GM23338 (cell line): ENCODE data around the gene CELF2. TPM values are rescaled to one million over a fixed set of nuclear protein-coding genes. Genes with fewer than 3 reads are reported as not detected.

Experiments used
- ATAC-seq: fragments of 200-7000 bp; cut with Tn5 transposase; 3 replicates; pipeline ENCODE4 v1.9.1; 2020
- DNase-seq: peaks from one replicate; pipeline ENCODE4 v3.0.0-alpha.2; 2015; ENCODE audit warnings: low spot score
- H2AFZ ChIP-seq: fragments of 200-600 bp; sonication (generic); 2 replicates; pipeline ENCODE4 v1.8.0; 2016; ENCODE audit warnings: antibody characterized with exemption, mild to moderate bottlenecking, moderate library complexity
- H3F3A ChIP-seq: fragments of 200-600 bp; sonication (generic); replicated peaks from 2 replicates; pipeline ENCODE4 v1.8.0; 2017; ENCODE audit warnings: antibody characterized with exemption, mixed run types, low read depth
- H3K27ac ChIP-seq: fragments of 200-600 bp; sonication (generic); 2 replicates; pipeline ENCODE4 v1.6.1; 2016; ENCODE audit warnings: low read depth
- H3K27me3 ChIP-seq: fragments of 200-600 bp; sonication (generic); 2 replicates; pipeline ENCODE4 v1.8.0; 2016; ENCODE audit warnings: mild to moderate bottlenecking, mixed run types, moderate library complexity; ENCODE audit not compliant: insufficient read depth
- H3K36me3 ChIP-seq: fragments of 200-600 bp; sonication (generic); 2 replicates; pipeline ENCODE4 v1.8.0; 2016; ENCODE audit warnings: mild to moderate bottlenecking; ENCODE audit not compliant: insufficient read depth
- H3K4me1 ChIP-seq: fragments of 200-600 bp; sonication (generic); 2 replicates; pipeline ENCODE4 v1.8.0; 2016; ENCODE audit warnings: mild to moderate bottlenecking, moderate library complexity; ENCODE audit not compliant: insufficient read depth
- H3K4me2 ChIP-seq: fragments of 200-600 bp; sonication (generic); 2 replicates; pipeline ENCODE4 v1.7.1; 2017; ENCODE audit warnings: mixed run types
- H3K4me3 ChIP-seq: fragments of 200-600 bp; sonication (generic); 2 replicates; pipeline ENCODE4 v1.6.1; 2016; ENCODE audit warnings: mixed run types
- H3K79me2 ChIP-seq: fragments of 200-600 bp; sonication (generic); replicated peaks from 2 replicates; pipeline ENCODE4 v1.8.0; 2017; ENCODE audit warnings: mild to moderate bottlenecking; ENCODE audit not compliant: insufficient read depth
- H3K9me2 ChIP-seq: fragments of 200-600 bp; sonication (generic); 2 replicates; pipeline ENCODE4 v1.8.0; 2017; ENCODE audit not compliant: insufficient read depth
- H4K20me1 ChIP-seq: fragments of 200-600 bp; sonication (generic); replicated peaks from 2 replicates; pipeline ENCODE4 v1.8.0; 2017; ENCODE audit warnings: mild to moderate bottlenecking; ENCODE audit not compliant: insufficient read depth
- H3K27ac Mint-ChIP-seq: 2 replicates; pipeline ENCODE4 v1.8.0; 2020; ENCODE audit warnings: inconsistent platforms, mild to moderate bottlenecking, moderate library complexity, mixed read lengths
- H3K27me3 Mint-ChIP-seq: 3 replicates; pipeline ENCODE4 v1.8.0; 2022; ENCODE audit warnings: low read depth, mild to moderate bottlenecking, moderate library complexity, mixed read lengths, inconsistent platforms; ENCODE audit not compliant: insufficient read depth, poor library complexity
- H3K36me3 Mint-ChIP-seq: 3 replicates; pipeline ENCODE4 v1.8.0; 2021; ENCODE audit warnings: low read depth, mild to moderate bottlenecking, inconsistent platforms, moderate library complexity, mixed read lengths
- H3K4me1 Mint-ChIP-seq: 3 replicates; pipeline ENCODE4 v1.8.0; 2020; ENCODE audit warnings: mild to moderate bottlenecking, inconsistent platforms, mixed read lengths
- H3K4me3 Mint-ChIP-seq: 3 replicates; pipeline ENCODE4 v1.8.0; 2021; ENCODE audit warnings: moderate library complexity, mild to moderate bottlenecking, inconsistent platforms, mixed read lengths
- H3K9me3 Mint-ChIP-seq: 3 replicates; pipeline ENCODE4 v1.8.0; 2020; ENCODE audit warnings: moderate library complexity, mild to moderate bottlenecking, inconsistent platforms, mixed read lengths
- CREB1 ChIP-seq: fragments of 250-450 bp; sonication (Bioruptor Pico); IDR thresholded peaks from 2 replicates; pipeline ENCODE4 v1.5.0; 2020; ENCODE audit warnings: low read depth, mild to moderate bottlenecking, moderate library complexity
- EZH2phosphoT487 ChIP-seq: fragments of 200-600 bp; sonication (generic); IDR thresholded peaks from one replicate; pipeline ENCODE4 v1.8.1; 2018; ENCODE audit warnings: antibody characterized with exemption; ENCODE audit not compliant: unreplicated experiment
- JUNB ChIP-seq: IDR thresholded peaks from one replicate; pipeline ENCODE4 v1.6.1; 2016; ENCODE audit warnings: antibody characterized with exemption; ENCODE audit not compliant: unreplicated experiment
- NANOG ChIP-seq: IDR thresholded peaks from 2 replicates; pipeline ENCODE4 v1.6.1; 2016; ENCODE audit warnings: antibody characterized with exemption, borderline replicate concordance
- POLR2AphosphoS5 ChIP-seq: IDR thresholded peaks from 2 replicates; pipeline ENCODE4 v1.6.1; 2016; ENCODE audit warnings: antibody characterized with exemption, low read depth
- STAT1 ChIP-seq: IDR thresholded peaks from one replicate; pipeline ENCODE4 v1.6.1; 2016; ENCODE audit warnings: antibody characterized with exemption; ENCODE audit not compliant: unreplicated experiment
- ZNF114 ChIP-seq: fragments of 250-450 bp; sonication (Bioruptor Pico); IDR thresholded peaks from 2 replicates; pipeline ENCODE4 v1.5.0; 2020; ENCODE audit warnings: mild to moderate bottlenecking, moderate library complexity
- ZNF331 ChIP-seq: fragments of 250-450 bp; sonication (Bioruptor Pico); IDR thresholded peaks from 2 replicates; pipeline ENCODE4 v1.5.0; 2020; ENCODE audit warnings: low read depth, mild to moderate bottlenecking, moderate library complexity
- polyA plus RNA-seq: library from polyadenylated mRNA; unstranded; fragments of >200 nt; fragmentation: Nextera tagmentation; extraction: Ambion mirVana; gene quantifications from 2 replicates; pipeline ENCODE4 v1.2.1, GENCODE V29; 2016
- total RNA-seq: library from RNA; depleted of rRNA; stranded (reverse); fragments of >200 nt; shearing (Covaris generic); gene quantifications from 2 replicates; pipeline ENCODE4 v1.2.3, GENCODE V29; 2014
- TF ChIP-seq, protein P1 (sequence below): IDR thresholded peaks from 2 replicates; pipeline ENCODE4 v1.6.1; 2016; ENCODE audit warnings: antibody characterized with exemption
- TF ChIP-seq, protein P2 (sequence below): fragments of 250-450 bp; sonication (Bioruptor Pico); IDR thresholded peaks from 2 replicates; pipeline ENCODE4 v1.5.0; 2020; ENCODE audit warnings: mild to moderate bottlenecking, moderate library complexity

The CELF2 gene
- total and polyA plus RNA-seq, 2 experiments from 2014 or later, result 18.1 to 22.5 TPM

DNA sequence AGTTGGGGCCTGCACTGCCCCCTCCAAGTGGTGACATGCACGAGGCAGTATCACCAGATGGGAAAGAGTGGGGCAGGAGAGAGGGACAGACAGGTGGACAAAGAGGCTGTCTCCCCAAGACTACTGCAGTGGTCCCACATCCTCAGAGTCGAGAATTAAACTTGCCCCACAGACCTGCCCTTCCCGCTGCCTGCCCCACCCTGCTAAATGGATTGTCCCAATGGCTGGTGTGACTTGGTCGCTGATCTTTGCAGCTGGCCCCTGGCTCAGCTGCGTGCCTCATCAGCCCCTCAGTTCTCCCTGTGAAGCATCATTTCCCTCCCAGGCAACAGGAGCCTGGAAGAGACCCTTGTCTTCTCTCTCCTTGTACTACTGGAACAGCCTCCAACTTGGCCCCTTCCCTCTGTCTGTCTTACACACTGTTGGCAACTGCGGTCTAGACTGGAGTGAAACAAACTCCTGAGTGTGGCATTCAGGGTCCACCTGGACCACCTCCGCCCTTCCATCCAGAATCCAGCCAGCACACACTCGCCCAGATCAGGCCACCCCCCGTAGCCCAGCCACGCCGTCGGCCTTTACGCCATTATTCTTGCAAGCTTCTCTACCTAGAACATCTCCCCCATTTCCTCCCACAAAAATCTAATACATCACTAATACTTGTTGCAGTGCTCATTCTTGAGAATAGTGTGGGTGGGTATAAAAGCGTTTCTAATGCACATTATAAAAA lies 275.1 kb downstream of the CELF2 start:
- H3K9me2 ChIP-seq, result no peaks in the 10 kb centered on the region
- peaks cover 1% of the 10 kb centered on the region for H3K27me3 Mint-ChIP-seq
- H3K36me3 Mint-ChIP-seq, result no peaks in the 10 kb centered on the region; the same call in 2 of the 3 replicates
- H3K27me3 ChIP-seq, result no peaks in the 10 kb centered on the region
- no peak overlapping the region for H3K4me2 ChIP-seq
- no peak for TF ChIP-seq STAT1
- TF ChIP-seq, protein P1, sequence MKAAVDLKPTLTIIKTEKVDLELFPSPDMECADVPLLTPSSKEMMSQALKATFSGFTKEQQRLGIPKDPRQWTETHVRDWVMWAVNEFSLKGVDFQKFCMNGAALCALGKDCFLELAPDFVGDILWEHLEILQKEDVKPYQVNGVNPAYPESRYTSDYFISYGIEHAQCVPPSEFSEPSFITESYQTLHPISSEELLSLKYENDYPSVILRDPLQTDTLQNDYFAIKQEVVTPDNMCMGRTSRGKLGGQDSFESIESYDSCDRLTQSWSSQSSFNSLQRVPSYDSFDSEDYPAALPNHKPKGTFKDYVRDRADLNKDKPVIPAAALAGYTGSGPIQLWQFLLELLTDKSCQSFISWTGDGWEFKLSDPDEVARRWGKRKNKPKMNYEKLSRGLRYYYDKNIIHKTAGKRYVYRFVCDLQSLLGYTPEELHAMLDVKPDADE, result no peak
- no peak for TF ChIP-seq ZNF331
- TF ChIP-seq EZH2phosphoT487, result no peak
- H3K4me1 ChIP-seq, result no peaks in the 10 kb centered on the region
- no peak overlapping the region for H3K27ac ChIP-seq
- no peaks in the 10 kb centered on the region for H3K9me3 Mint-ChIP-seq
- H3F3A ChIP-seq, result no peaks in the 10 kb centered on the region
- H3K4me3 ChIP-seq, result no peak overlapping the region
- no peak overlapping the region for H3K4me3 Mint-ChIP-seq
- no peaks in the 10 kb centered on the region for H3K79me2 ChIP-seq
- H3K36me3 ChIP-seq, result no peaks in the 10 kb centered on the region
- H3K4me1 Mint-ChIP-seq, result peaks cover 7% of the 10 kb centered on the region; the same call in 2 of the 3 replicates
- H2AFZ ChIP-seq, result no peak overlapping the region
- 0 out of 2 replicates have a peak, but pooled peaks cover 2% of the 10 kb centered on the region for H4K20me1 ChIP-seq
- H3K27ac Mint-ChIP-seq, result peak overlapping the region; percentile 39; the same call in 1 of the 2 replicates
- ATAC-seq (no peak), DNase-seq (no peak)

GRCh38 chr10:11293332-11293731 lies 275.7 kb downstream of the CELF2 start:
- DNase-seq, result no peak
- Mint-ChIP-seq H3K9me3 (no peaks in the 10 kb centered on the region), H3K27ac (no peak overlapping the region), H3K4me3 (no peak overlapping the region), H3K4me1 (peaks cover 7% of the 10 kb centered on the region; the same call in 2 of the 3 replicates), H3K27me3 (peaks cover 1% of the 10 kb centered on the region), H3K36me3 (no peaks in the 10 kb centered on the region; the same call in 2 of the 3 replicates)
- Histone ChIP-seq H3K27me3 (no peaks in the 10 kb centered on the region), H3K36me3 (no peaks in the 10 kb centered on the region), H3K9me2 (no peaks in the 10 kb centered on the region), H3K4me3 (no peak overlapping the region), H3K4me2 (no peak overlapping the region), H3K79me2 (no peaks in the 10 kb centered on the region), H3F3A (no peaks in the 10 kb centered on the region), H2AFZ (no peak overlapping the region), H3K4me1 (no peaks in the 10 kb centered on the region), H4K20me1 (peaks cover 2% of the 10 kb centered on the region; the same call in 1 of the 2 replicates), H3K27ac (no peak overlapping the region)
- ATAC-seq, result no peak
- TF ChIP-seq JUNB (no peak), NANOG (no peak), CREB1 (CRISPR knock-in tag) (no peak), POLR2AphosphoS5 (no peak), ZNF114 (CRISPR knock-in tag) (no peak)
- TF ChIP-seq, protein P1, result no peak
- TF ChIP-seq, protein P2, sequence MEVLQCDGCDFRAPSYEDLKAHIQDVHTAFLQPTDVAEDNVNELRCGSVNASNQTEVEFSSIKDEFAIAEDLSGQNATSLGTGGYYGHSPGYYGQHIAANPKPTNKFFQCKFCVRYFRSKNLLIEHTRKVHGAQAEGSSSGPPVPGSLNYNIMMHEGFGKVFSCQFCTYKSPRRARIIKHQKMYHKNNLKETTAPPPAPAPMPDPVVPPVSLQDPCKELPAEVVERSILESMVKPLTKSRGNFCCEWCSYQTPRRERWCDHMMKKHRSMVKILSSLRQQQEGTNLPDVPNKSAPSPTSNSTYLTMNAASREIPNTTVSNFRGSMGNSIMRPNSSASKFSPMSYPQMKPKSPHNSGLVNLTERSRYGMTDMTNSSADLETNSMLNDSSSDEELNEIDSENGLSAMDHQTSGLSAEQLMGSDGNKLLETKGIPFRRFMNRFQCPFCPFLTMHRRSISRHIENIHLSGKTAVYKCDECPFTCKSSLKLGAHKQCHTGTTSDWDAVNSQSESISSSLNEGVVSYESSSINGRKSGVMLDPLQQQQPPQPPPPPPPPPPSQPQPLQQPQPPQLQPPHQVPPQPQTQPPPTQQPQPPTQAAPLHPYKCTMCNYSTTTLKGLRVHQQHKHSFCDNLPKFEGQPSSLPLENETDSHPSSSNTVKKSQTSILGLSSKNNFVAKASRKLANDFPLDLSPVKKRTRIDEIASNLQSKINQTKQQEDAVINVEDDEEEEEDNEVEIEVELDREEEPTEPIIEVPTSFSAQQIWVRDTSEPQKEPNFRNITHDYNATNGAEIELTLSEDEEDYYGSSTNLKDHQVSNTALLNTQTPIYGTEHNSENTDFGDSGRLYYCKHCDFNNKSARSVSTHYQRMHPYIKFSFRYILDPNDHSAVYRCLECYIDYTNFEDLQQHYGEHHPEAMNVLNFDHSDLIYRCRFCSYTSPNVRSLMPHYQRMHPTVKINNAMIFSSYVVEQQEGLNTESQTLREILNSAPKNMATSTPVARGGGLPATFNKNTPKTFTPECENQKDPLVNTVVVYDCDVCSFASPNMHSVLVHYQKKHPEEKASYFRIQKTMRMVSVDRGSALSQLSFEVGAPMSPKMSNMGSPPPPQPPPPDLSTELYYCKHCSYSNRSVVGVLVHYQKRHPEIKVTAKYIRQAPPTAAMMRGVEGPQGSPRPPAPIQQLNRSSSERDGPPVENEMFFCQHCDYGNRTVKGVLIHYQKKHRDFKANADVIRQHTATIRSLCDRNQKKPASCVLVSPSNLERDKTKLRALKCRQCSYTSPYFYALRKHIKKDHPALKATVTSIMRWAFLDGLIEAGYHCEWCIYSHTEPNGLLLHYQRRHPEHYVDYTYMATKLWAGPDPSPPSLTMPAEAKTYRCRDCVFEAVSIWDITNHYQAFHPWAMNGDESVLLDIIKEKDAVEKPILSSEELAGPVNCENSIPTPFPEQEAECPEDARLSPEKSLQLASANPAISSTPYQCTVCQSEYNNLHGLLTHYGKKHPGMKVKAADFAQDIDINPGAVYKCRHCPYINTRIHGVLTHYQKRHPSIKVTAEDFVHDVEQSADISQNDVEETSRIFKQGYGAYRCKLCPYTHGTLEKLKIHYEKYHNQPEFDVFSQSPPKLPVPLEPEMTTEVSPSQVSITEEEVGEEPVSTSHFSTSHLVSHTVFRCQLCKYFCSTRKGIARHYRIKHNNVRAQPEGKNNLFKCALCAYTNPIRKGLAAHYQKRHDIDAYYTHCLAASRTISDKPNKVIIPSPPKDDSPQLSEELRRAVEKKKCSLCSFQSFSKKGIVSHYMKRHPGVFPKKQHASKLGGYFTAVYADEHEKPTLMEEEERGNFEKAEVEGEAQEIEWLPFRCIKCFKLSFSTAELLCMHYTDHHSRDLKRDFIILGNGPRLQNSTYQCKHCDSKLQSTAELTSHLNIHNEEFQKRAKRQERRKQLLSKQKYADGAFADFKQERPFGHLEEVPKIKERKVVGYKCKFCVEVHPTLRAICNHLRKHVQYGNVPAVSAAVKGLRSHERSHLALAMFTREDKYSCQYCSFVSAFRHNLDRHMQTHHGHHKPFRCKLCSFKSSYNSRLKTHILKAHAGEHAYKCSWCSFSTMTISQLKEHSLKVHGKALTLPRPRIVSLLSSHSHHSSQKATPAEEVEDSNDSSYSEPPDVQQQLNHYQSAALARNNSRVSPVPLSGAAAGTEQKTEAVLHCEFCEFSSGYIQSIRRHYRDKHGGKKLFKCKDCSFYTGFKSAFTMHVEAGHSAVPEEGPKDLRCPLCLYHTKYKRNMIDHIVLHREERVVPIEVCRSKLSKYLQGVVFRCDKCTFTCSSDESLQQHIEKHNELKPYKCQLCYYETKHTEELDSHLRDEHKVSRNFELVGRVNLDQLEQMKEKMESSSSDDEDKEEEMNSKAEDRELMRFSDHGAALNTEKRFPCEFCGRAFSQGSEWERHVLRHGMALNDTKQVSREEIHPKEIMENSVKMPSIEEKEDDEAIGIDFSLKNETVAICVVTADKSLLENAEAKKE (CRISPR knock-in tag), result no peak
